HS-5 (cell line): ENCODE data around the gene TINCR.
"Not testable (repeated sequence)": the region's sequence is repeated elsewhere in the genome, so short reads cannot be mapped to it uniquely, and the experiment has no call there.

Experiments
- DNase-seq: peaks from one replicate; pipeline ENCODE4 v3.0.0-alpha.2; 2012; ENCODE audit warnings: low read depth

The TINCR gene

DNA sequence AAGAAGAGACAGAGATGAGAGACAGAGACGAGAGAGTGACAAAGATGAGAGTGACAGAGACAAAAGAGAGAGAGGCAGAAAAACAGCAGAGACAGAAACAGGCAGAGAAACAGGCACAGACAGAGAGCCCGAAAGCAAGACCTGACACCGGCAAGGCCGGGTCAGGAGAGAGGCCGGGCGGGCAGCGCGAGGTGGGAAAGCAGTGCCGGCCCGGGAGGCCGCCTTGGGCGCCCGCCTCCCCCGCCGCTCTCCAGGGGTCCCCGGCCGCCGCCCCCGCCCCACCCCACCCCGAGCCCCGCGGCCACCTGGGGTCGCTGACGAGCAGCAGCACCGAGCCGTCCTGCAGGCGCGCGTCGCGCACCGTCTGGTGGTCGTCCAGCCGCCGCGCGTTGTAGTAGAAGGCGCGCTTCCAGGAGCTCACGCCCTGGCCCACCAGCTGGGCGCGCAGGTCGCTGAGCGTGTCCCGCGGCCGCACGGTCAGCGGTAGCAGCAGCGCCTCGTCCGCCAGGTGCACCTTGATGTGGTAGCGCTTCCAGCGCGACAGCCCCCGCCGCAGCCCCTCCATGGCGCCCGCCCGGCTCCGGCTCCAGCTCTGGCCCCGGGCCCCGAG, at the start of gene TINCR:
TINCR (minus strand) TSS at position 594 of the 610 bp plus-strand sequence.
- DNase-seq, result no peak

- DNase-seq, result no peak
These were observed 49.3 kb upstream of the TINCR start for GRCh38 chr19:5617080-5617479.

DNA sequence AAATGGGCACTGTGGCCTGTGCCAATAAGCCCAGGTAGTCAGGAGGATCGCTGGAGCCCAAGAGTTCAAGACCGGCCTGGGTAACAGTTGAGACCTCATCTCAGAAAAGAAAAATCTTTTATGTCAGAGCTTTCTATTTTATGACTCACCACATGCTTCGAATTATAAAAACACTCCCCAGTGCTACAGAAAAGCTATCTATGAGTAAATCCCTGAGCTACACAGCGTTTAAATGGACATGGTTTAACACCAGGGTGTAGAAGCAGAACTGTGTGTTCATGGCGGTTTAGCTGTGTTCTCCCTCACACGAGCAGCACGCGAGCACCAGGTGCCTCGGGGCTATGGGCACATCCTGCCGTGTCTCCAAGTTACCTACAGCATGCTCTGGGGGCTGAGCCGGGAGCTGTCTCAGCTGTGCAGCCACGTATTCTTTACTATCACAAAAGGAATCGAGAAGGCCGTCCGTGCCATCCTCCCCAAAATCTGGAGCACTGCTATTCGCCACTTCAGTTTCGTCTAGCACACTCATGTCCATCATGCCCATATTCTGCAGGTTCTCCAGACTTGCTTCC, 48.1 kb upstream of the TINCR start:
- no peak for DNase-seq

DNA sequence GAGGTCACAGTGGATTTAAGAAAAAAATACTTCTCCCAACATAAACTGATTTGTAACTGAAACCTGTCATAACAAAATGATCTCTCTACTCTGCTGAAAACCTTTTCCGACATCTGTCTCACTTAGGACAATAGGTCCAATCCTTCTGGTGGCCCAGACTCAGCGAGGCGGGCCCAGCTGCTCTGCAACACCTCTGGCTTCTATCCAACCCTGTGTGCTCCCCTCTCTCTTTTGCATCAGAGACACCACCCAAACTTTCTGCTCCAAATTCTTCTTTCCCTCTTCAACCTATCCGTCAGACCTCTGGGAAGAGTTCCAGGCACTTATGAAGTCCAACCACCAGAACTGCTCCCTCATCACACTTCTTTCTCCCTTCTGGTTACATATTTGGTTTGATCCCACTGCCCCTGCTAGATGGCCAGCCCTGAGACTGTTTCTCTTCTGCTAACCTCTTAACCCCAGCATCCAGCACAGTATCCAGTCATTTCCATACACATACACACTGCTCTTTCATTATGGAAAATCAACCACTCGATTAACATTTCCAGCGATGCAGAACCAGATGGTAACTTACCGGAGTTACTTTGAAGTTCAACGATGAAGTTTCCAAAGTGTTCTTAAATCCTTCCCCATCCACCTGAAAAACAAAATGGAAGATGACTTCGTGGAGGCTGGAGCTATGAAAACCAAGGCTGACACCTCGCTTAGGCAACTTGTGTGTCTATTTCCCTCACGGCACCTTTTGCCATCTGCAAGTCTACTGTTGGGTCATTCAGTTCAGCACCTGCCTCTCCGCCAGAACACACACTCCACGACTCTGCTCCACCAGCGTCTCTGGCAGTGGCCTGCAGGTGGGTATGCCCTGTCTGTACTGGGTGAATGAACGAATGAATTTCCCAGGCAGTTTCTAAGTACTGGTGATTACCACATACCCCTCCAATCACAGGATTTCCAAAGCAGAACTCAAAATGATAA, 45.4 kb upstream of the TINCR start:
- no peak for DNase-seq

DNA sequence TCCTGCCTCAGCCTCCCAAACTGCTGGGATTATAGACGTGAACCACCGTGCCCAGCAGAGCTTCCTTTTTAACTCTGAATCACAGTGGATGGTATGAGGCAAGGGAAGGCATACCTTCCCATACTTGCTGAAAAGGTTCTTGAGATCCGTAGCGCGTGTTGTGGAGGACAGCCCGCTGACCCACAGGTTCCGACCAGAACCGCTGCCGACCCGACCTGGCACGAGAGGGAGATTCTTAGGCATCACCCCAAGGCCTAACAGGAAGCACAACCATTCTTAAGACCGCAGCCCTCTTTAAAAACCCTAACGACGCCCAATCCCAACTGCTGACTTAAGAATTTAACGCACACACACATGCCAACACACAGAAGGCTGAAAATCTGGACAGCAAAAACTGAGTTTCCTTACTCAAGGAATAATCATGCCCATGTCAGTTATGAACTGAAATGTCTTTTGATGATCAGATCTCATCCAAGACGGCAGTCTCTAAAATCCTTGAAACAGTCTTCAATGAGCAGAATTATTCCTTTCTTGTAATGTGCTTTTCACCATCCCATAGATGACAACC, 42.2 kb upstream of the TINCR start:
- no peak for DNase-seq

DNA sequence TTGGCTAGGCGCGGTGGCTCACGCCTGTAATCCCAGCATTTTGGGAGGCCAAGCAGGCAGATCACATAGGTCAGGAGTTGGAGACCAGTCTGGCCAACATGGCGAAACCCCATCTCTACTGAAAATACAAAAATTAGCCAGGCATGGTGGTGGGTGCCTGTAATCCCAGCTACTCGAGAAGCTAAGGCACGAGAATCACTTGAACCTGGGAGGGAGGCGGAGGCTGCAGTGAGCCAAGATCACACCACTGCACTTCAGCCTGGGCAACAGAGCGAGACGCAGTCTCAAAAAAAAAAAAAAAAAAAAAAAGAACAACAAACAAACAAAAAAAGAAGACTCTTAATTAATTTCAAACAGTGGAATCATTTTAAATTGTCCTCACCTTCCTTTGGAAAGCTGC, 41.0 kb upstream of the TINCR start:
- DNase-seq, result not testable (repeated sequence)

DNA sequence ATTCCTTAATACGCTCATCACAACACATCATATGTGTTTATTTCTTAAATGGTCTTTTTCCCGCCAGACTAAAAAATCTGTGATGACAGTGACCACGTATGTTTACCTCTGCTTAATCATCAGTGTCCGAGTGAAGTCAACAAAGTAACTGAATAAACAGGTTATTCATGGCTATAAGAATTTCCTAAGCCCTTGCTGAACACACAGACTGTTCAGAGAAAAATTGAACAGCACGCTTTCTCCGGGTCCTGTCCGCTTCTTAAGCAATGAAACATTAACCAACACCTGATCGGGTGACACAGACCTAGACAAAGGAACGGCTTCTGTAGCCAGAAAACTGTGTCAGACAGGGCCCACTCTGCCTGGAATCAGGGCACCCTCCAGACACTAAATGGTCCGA, 40.5 kb upstream of the TINCR start:
- DNase-seq, result no peak

DNA sequence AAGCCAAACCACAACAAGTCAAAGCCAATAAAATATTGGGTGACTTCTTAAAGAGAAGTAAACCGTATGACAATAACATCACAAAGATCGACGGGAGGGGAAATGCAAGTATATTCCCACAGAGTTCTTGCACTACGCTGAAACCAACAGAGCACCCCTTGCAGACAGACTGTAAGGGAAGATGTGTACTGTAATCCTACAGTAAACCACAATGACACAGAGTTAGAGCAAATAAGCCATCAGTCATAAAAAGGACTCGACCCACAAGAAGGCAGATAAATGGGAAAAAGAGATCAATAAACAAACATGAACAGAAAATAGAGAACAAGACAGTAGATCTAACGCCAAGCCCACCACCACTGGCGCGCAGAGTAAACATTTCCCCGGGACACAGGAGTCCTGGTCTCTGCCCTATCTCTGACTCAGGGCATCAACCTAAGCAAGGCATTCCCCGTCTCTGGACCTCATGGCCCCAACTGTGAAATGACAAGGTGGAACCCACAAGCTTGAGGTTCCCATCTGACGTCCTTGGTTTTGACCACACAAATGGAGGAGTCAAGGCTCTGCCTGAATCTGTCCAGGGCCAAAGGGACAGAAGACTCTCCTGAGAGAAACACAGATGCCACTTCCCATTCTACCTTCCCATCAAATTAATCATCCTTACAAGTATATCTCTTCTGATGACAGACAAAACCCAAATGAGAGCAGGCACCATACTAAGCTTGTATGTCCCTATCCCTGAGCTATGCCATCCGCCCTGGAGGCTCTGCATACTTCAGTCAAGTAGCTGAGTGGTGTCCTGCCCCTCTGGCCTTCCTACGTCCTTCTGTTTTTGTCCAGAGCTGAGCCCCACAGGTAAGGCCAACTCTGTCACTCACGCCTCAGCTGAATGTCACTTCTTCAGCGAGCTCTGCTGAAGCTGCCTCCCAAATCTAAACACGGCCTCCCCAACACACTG, 39.8 kb upstream of the TINCR start:
- no peak for DNase-seq

GRCh38 chr19:5605362-5605761, 37.6 kb upstream of the TINCR start:
- no peak for DNase-seq

DNA sequence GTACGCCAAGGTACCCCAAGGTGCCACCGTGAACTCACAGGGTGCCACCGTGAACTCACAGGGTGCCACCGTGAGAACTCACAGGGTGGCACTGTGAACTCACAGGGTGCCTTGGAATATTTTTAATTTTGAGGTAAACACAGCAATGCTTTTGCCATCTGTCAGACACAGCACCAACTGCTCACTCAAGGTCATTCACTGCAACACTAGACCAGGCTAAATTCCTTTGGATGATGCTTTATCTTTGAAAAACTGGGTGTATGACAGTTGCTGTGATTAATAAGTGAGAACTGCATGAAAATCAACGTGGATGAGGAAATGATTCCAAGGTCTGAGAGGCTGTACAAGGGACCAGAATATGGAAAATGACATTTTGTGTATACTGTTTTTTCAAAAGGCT, 35.9 kb upstream of the TINCR start:
- DNase-seq, result no peak

DNA sequence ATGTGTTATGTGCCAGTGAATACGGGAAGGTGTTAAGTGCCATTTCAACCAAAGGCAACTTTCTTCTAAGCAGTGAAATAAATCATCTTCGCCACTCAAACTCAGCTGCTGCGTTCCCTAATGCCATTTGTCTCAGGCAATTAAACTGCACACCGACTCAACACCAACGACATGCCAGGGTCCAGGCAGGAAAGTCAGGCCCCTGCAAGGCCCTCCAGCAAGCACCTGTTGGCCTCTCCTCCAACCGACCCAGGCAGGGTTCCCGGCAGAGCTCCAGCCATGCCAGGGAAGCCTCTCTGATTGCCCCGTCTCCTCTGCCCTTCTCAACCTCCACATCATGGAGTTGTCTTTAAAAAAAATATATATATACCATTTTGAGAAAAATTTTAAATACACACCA, 33.0 kb upstream of the TINCR start:
- DNase-seq, result no peak

DNA sequence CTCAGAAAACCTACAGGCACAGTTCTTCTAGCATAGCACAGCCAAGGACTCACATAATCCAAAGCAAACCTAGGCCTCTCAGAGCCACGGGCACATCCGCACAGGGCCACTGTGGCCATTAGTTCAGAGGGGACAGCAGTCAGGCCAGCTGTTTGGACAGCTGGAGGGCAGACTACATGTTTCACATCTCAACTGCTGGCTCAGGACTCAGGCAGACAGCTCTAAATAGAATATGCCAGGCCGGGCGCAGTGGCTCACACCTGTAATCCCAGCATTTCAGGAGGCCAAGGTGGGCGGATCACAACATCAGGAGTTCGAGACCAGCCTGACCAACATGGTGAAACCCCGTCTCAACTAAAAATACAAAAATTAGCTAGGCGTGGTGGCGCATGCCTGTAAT, 28.0 kb upstream of the TINCR start:
- no peak for DNase-seq

DNA sequence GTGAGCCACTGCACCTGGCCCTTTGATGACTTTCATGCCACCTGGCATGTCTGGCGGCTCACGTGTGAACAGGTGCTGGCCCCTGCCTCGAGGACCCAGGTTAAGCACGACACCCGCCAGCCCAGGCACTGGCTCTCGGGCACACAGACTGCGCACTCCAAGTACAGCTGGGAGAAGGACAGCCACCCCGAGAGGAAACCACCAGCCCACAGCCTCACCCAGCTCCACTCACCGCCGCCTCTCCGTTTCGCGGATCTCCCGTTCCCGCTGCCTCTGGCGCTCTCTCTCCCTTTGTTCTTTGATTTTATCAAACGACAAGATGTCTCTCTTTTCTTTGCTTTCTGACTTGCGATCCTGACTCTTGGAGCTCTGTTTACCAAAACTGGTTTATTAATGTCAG, 27.4 kb upstream of the TINCR start:
- DNase-seq, result no peak

GRCh38 chr19:5594521-5594950, 26.8 kb upstream of the TINCR start:
- DNase-seq, result no peak

DNA sequence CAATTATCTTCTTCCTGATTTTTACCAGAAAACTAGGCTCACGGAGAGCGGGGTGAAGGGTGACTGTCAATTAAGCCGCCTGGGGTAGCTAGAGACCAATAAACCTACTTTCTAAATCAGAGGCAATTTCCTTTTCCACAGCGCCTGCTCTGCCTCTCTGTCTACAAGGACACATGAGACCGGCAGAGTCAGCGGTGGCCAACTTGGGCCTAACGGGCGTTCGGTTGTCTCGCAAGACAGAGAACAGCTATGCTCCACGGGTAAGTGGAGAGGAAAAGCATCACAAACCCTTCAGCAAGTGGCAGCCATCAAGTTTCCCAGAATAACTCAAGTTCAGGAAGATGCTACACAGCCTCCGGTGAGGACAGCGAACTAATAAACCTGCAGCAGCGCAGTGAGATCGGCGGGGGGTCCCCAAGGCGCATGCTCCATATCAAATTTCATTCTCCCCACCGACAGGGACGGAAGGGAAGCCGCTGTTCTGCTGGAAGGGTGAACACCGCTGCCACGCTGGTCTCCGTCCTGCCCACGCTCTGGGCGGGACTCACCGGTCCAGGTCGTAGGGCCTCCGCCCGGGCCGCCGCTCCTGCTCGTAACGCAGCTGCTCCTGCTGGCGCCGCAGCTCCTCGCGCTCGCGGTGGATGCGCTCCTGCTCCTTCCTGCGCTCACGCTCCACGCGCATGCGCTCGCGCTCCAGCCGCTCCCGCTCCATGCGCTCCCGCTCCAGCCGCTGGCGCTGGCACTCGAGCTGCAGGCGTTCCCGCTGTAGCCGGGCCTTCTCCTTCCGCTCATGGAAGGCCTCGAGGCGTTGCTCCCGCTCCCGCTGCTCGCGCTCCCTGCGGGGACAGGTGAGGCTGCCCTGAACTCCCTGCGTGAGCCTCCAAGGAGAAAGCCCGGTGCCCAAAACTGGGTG, 25.8 kb upstream of the TINCR start:
- DNase-seq, result no peak

DNA sequence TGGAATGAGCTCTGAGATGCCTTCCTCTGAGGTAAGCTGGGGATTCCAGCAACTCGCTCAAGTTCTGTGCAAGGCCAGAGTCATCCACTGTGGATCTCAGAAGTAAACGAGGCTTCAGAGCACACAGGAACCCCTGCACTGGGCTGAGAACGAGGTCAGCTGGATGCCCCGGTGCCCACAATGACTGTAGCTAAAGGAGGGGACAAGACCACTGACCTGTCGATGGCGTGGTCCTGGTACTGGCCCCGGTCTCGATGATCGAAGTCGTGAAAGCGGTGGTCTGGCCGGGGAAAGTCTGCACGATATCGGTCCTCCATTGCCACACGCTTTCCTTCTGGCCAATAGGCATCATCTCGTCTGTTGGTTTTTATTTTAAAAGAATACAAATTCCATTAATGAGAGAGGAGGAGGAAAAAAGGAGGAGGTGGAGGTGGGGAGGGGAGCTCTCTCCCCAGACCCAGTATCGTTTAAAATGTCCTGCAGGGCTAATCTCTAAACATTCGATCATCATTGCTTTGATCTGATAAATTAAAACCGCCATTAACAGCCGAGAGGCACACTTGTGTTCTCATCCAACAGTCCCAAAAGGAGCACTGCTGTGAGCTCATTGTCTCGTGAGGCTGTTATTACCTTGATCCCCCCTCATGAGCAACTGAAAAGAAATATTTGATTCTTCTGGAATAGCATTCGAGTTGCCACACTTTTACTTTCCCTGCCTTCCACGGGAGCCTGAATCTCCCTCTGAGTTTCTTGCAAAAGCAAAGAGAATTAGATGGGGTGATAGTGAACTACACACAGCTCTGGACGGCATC, 25.0 kb upstream of the TINCR start:
- no peak for DNase-seq

GRCh38 chr19:5591476-5591875, 23.7 kb upstream of the TINCR start:
- no peak for DNase-seq

- no peak for DNase-seq
These were observed 23.1 kb upstream of the TINCR start for GRCh38 chr19:5590865-5591154.

DNA sequence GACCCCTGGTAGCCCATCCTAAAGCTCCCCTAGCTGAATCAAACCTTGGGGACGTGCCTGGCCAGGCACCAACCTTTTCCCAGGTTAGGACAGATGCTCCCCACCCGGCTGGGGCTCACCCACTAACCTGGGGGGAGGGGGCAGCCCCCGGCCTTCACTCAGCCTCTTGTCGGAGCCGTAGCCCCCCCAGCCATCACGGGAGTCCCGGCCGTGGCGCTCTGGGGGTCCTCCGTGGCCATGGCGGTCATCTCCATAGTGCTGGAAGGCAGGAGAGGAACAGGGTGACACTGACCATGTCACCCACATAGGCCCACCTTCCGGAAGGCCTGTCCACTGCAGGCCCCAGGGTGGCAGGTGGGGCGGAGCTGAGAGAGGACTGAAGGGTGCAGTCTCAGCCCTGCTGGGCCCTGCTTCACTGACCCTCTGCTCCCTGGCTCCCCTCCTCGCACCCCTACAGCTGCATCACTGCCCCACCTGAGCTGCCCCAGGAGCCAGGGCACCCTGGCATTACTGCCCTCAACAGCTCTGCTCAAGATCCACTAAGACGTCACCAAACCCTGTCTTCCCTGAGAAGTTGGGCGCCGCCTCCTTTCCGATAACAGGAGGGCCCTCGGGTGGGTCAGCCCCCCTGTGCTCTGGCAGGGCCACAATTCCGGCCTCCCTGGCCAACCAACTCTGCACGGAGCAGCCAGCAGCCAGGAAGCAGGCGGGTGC, 22.6 kb upstream of the TINCR start:
- no peak for DNase-seq
